Measurements from ENCODE around the gene SYTL2. TPM values are rescaled to one million over a fixed set of nuclear protein-coding genes. Genes with fewer than 3 reads are reported as not detected.

SYTL2 gene
- total RNA-seq, 4 donors from 2014 or later: 11.6 to 18.6 (median 14.5) TPM

- DNase-seq (ENCODE audit: low spot score in 2 of 2): no peak
- no peaks in the 10 kb centered on the region for H3K9me3 ChIP-seq
- H3K27me3 ChIP-seq: no peaks in the 10 kb centered on the region
- no peak overlapping the region for H3K4me3 ChIP-seq
- H3K36me3 ChIP-seq: no peaks in the 10 kb centered on the region
- WGBS: 90% methylated on average over 3 of the region's 3 CpGs
- no peak for TF ChIP-seq CTCF (IDR thresholded peaks at IDR 0.05)
- TF ChIP-seq POLR2AphosphoS5 (IDR thresholded peaks at IDR 0.05): no peak
- TF ChIP-seq EP300 (IDR thresholded peaks at IDR 0.05): no peak
- no peak for TF ChIP-seq POLR2A (IDR thresholded peaks at IDR 0.05)
- no peak overlapping the region for H3K27ac ChIP-seq
- H3K4me1 ChIP-seq: no peaks in the 10 kb centered on the region
Observed at GRCh38 chr11:85771568-85771967, 39.4 kb downstream of the SYTL2 start.

GRCh38 chr11:85769771-85770170 lies 41.2 kb downstream of the SYTL2 start:
- H3K4me3 ChIP-seq: no peak overlapping the region

GRCh38 chr11:85768473-85769146 lies 42.3 kb downstream of the SYTL2 start:
- no peak for DNase-seq (ENCODE audit: low spot score in 2 of 2)
- H3K27me3 ChIP-seq: no peaks in the 10 kb centered on the region
- no peaks in the 10 kb centered on the region for H3K36me3 ChIP-seq
- TF ChIP-seq POLR2AphosphoS5 (IDR thresholded peaks at IDR 0.05): no peak
- no peak for TF ChIP-seq CTCF (IDR thresholded peaks at IDR 0.05)
- no peak for TF ChIP-seq POLR2A (IDR thresholded peaks at IDR 0.05)
- TF ChIP-seq EP300 (IDR thresholded peaks at IDR 0.05): no peak
- H3K27ac ChIP-seq: no peak overlapping the region
- no peaks in the 10 kb centered on the region for H3K9me3 ChIP-seq
- WGBS: 100% methylated on average over 1 of the region's 1 CpG
- no peak overlapping the region for H3K4me3 ChIP-seq
- no peaks in the 10 kb centered on the region for H3K4me1 ChIP-seq

More at GRCh38 chr11:85769771-85770170, 41.2 kb downstream of the SYTL2 start:
- Histone ChIP-seq H3K9me3 (no peaks in the 10 kb centered on the region), H3K4me1 (no peaks in the 10 kb centered on the region), H3K27ac (no peak overlapping the region), H3K27me3 (no peaks in the 10 kb centered on the region), H3K36me3 (no peaks in the 10 kb centered on the region)
- DNase-seq (ENCODE audit: low spot score in 2 of 2): no peak
- 72% methylated on average over 5 of the region's 5 CpGs for WGBS
- no peak for TF ChIP-seq EP300 (IDR thresholded peaks at IDR 0.05)

GRCh38 chr11:85767246-85767945 lies 43.5 kb downstream of the SYTL2 start:
- no peaks in the 10 kb centered on the region for H3K4me1 ChIP-seq
- H3K4me3 ChIP-seq: no peak overlapping the region
- H3K36me3 ChIP-seq: no peaks in the 10 kb centered on the region
- WGBS: 82% methylated on average over 2 of the region's 2 CpGs
- no peaks in the 10 kb centered on the region for H3K9me3 ChIP-seq
- no peak overlapping the region for H3K27ac ChIP-seq
- no peak for TF ChIP-seq EP300 (IDR thresholded peaks at IDR 0.05)
- TF ChIP-seq POLR2AphosphoS5 (IDR thresholded peaks at IDR 0.05): no peak
- TF ChIP-seq CTCF (IDR thresholded peaks at IDR 0.05): no peak
- TF ChIP-seq POLR2A (IDR thresholded peaks at IDR 0.05): no peak
- no peaks in the 10 kb centered on the region for H3K27me3 ChIP-seq
- DNase-seq (ENCODE audit: low spot score in 2 of 2): no peak

GRCh38 chr11:85766721-85767161 lies 44.2 kb downstream of the SYTL2 start:
- Histone ChIP-seq H3K27me3 (no peaks in the 10 kb centered on the region), H3K36me3 (no peaks in the 10 kb centered on the region), H3K4me1 (no peaks in the 10 kb centered on the region), H3K9me3 (no peaks in the 10 kb centered on the region), H3K4me3 (no peak overlapping the region), H3K27ac (no peak overlapping the region)
- DNase-seq (ENCODE audit: low spot score in 2 of 2): no peak
- WGBS: 62% methylated on average over 2 of the region's 2 CpGs
- TF ChIP-seq EP300 (IDR thresholded peaks at IDR 0.05): no peak
- no peak for TF ChIP-seq POLR2AphosphoS5 (IDR thresholded peaks at IDR 0.05)
- TF ChIP-seq POLR2A (IDR thresholded peaks at IDR 0.05): no peak

- TF ChIP-seq EP300 (IDR thresholded peaks at IDR 0.05) (no peak), POLR2AphosphoS5 (IDR thresholded peaks at IDR 0.05) (no peak), POLR2A (IDR thresholded peaks at IDR 0.05) (no peak), CTCF (IDR thresholded peaks at IDR 0.05) (no peak)
- Histone ChIP-seq H3K9me3 (no peaks in the 10 kb centered on the region), H3K27ac (no peak overlapping the region), H3K4me1 (no peaks in the 10 kb centered on the region), H3K36me3 (no peaks in the 10 kb centered on the region), H3K4me3 (no peak overlapping the region), H3K27me3 (no peaks in the 10 kb centered on the region)
- DNase-seq (ENCODE audit: low spot score in 2 of 2): no peak
- WGBS: 93% methylated on average over 4 of the region's 4 CpGs
Observed at GRCh38 chr11:85764796-85765195, 46.1 kb downstream of the SYTL2 start.
